Sigmoid colon (tissue), 7 donors: ENCODE data around the gene PNPLA2. TPM values are rescaled to one million over a fixed set of nuclear protein-coding genes. Genes with fewer than 3 reads are reported as not detected.

ENCODE experiments used
- DNase-seq: peaks from one replicate; pipeline ENCODE4 v3.0.0-alpha.2; 2019
- H3K27ac ChIP-seq, 4 donors: fragments of 200-600 bp; sonication (generic); one replicate each; pipeline ENCODE4 v1.5.1; 2016 to 2019; ENCODE audit warnings: mild to moderate bottlenecking in 1 of 4
- H3K27me3 ChIP-seq, 3 donors: fragments of 200-600 bp; sonication (generic); one replicate each; pipeline ENCODE4 v1.5.1; 2019; ENCODE audit warnings: mild to moderate bottlenecking in 1 of 3
- H3K36me3 ChIP-seq, 4 donors: fragments of 200-600 bp; sonication (generic); one replicate each; pipeline ENCODE4 v1.5.1; 2016 to 2019
- H3K4me1 ChIP-seq, 4 donors: fragments of 200-600 bp; sonication (generic); one replicate each; pipeline ENCODE4 v1.5.1; 2017 to 2019
- H3K4me3 ChIP-seq, 4 donors: fragments of 200-600 bp; sonication (generic); one replicate each; pipeline ENCODE4 v1.5.1; 2017 to 2019; ENCODE audit warnings: mild to moderate bottlenecking in 2 of 4, moderate library complexity in 1 of 4
- H3K9me3 ChIP-seq, 4 donors: fragments of 200-600 bp in 3 of 4; sonication (generic) in 3 of 4; one replicate each; pipeline versions ENCODE4 v1.5.1 to v1.6.1; 2013 to 2019
- CTCF ChIP-seq, 4 experiments: fragments of 450-650 bp in 3 of 4; fragments of 200-600 bp in 1 of 4; IDR thresholded peaks; one replicate each; pipeline ENCODE4 v1.5.1; 2016 to 2019; ENCODE audit warnings: antibody characterized with exemption in 4 of 4, mild to moderate bottlenecking in 3 of 4, moderate library complexity in 2 of 4
- EP300 ChIP-seq, 4 donors: sonication (generic); formaldehyde crosslinking; IDR thresholded peaks; one replicate each; pipeline ENCODE4 v1.6.1; 2017; ENCODE audit warnings: antibody characterized with exemption in 4 of 4
- POLR2A ChIP-seq, 2 donors: fragments of 450-650 bp; IDR thresholded peaks; one replicate each; pipeline ENCODE4 v1.6.1; 2016; ENCODE audit warnings: antibody characterized with exemption in 2 of 2, mild to moderate bottlenecking in 2 of 2, moderate library complexity in 2 of 2
- POLR2AphosphoS5 ChIP-seq, 4 donors: sonication (generic); formaldehyde crosslinking; IDR thresholded peaks; one replicate each; pipeline ENCODE4 v1.6.1; 2017; ENCODE audit warnings: antibody characterized with exemption in 4 of 4
- WGBS, 2 donors: extraction: QIAGEN DNeasy Blood & Tissue Kit; methylation state at CpG; one replicate each; pipeline ENCODE4 v1.1.7; 2013; 5-methylcytosine and 5-hydroxymethylcytosine counted together
- intact Hi-C: fragments of 100-400 bp; cut with DNase I; formaldehyde crosslinking; loops from one replicate; pipeline ENCODE4 v1.15.1; 2023
- polyA plus RNA-seq, 3 donors: library from polyadenylated mRNA; stranded (reverse); fragments of 200-250 nt; gene quantifications; one replicate each; pipeline ENCODE4 v1.2.3, GENCODE V29; 2013
- total RNA-seq, 4 donors: library from RNA; depleted of rRNA; stranded (reverse); fragments of >200 nt; gene quantifications; one replicate each; pipeline ENCODE4 v1.1.0, GENCODE V29; 2016
- donor health status: healthy with polysubstance abuse.
- donor health status: Bipolar disorder and iron deficiency.
- donor health status: healthy.

PNPLA2 gene
- total and polyA plus RNA-seq, 7 donors = 26.3 to 137 (median 35.4) TPM

GRCh38 chr11:776263-776560 is 42.5 kb upstream of the PNPLA2 start:
- Histone ChIP-seq H3K4me1 (peaks cover 0 to 54% (median 39%) of the 10 kb centered on the region in 4 donors), H3K27me3 (no peaks in the 10 kb centered on the region), H3K36me3 (peaks cover 0 to 27% (median 7%) of the 10 kb centered on the region in 4 donors), H3K27ac (peak overlapping the region in 2 of 4 donors; percentile 84 to 86), H3K4me3 (peak overlapping the region; percentile 71 to 99 (median 84)), H3K9me3 (no peaks in the 10 kb centered on the region)
- TF ChIP-seq EP300 (IDR thresholded peaks at IDR 0.05) (no peak), POLR2A (IDR thresholded peaks at IDR 0.05) (no peak)
- 21 to 48% methylated on average over 11 of the region's 11 CpGs for WGBS, 2 donors
- DNase-seq = no peak
- intact Hi-C loops = no loop called here

GRCh38 chr11:776561-777287 is 42.0 kb upstream of the PNPLA2 start:
- Histone ChIP-seq H3K9me3 (no peaks in the 10 kb centered on the region), H3K27ac (peak overlapping the region; percentile 76 to 89 (median 85)), H3K36me3 (peaks cover 0 to 22% (median 3%) of the 10 kb centered on the region in 4 donors), H3K4me1 (peaks cover 0 to 54% (median 39%) of the 10 kb centered on the region in 4 donors), H3K27me3 (no peaks in the 10 kb centered on the region), H3K4me3 (peak overlapping the region; percentile 71 to 99 (median 84))
- peak; percentile 70 for DNase-seq
- no peak for TF ChIP-seq CTCF (IDR thresholded peaks at IDR 0.05)
- TF ChIP-seq POLR2AphosphoS5 (IDR thresholded peaks at IDR 0.05) = no peak
- intact Hi-C loops = no loop called here
- WGBS, 2 donors = 1 to 2% methylated on average over 65 of the region's 65 CpGs

GRCh38 chr11:777288-778255 is 41.1 kb upstream of the PNPLA2 start, which contains the start of gene GATD1:
TSS of gene GATD1 (minus strand) at chr11:777487. CDS start at chr11:777462, 25 bp downstream.
- WGBS, 2 donors = 1% methylated on average over 110 of the region's 110 CpGs
- peak within 1 kb of the TSS; percentile 76 to 89 (median 85) for H3K27ac ChIP-seq
- H3K4me3 ChIP-seq = peak within 1 kb of the TSS; percentile 71 to 99 (median 84)
- TF ChIP-seq POLR2A (IDR thresholded peaks at IDR 0.05) (peak in 1 of 2 donors; percentile 41), POLR2AphosphoS5 (IDR thresholded peaks at IDR 0.05) (peak in 3 of 4 donors; percentile 48 to 83 (median 78)), CTCF (IDR thresholded peaks at IDR 0.05) (no peak)
- peak; percentile 95 for DNase-seq
- peaks cover 0 to 54% (median 39%) of the 10 kb centered on the region in 4 donors for H3K4me1 ChIP-seq
- intact Hi-C loops = no loop called here
- no peaks in the 10 kb centered on the region for H3K27me3 ChIP-seq
- H3K36me3 ChIP-seq = peaks cover 0 to 14% (median 0%) of the 10 kb centered on the region in 4 donors
- no peaks in the 10 kb centered on the region for H3K9me3 ChIP-seq

GRCh38 chr11:778976-779954 is 39.4 kb upstream of the PNPLA2 start:
- DNase-seq = no peak
- H3K36me3 ChIP-seq = no peaks in the 10 kb centered on the region
- intact Hi-C loops = no loop called here
- no peak overlapping the region for H3K4me3 ChIP-seq
- H3K27me3 ChIP-seq = no peaks in the 10 kb centered on the region
- WGBS, 2 donors = 94% methylated on average over 23 of the region's 23 CpGs
- TF ChIP-seq POLR2AphosphoS5 (IDR thresholded peaks at IDR 0.05) (no peak), CTCF (IDR thresholded peaks at IDR 0.05) (no peak), EP300 (IDR thresholded peaks at IDR 0.05) (no peak), POLR2A (IDR thresholded peaks at IDR 0.05) (no peak)
- no peak overlapping the region for H3K27ac ChIP-seq
- no peaks in the 10 kb centered on the region for H3K9me3 ChIP-seq
- peaks cover 0 to 58% (median 42%) of the 10 kb centered on the region in 4 donors for H3K4me1 ChIP-seq
